GM12872 (cell line): Measurements from ENCODE around the gene MAFG.

Experiments used
- CTCF ChIP-seq: IDR thresholded peaks from 3 replicates; pipeline ENCODE4 v1.5.1; 2011; ENCODE audit warnings: low read depth, mild to moderate bottlenecking, low read length, moderate library complexity; ENCODE audit not compliant: insufficient read depth

Gene MAFG

GRCh38 chr17:81927653-81928543 lies at the start of gene MAFG:
MAFG (minus strand) TSS chr17:81927735; CDS start chr17:81923185, 4,550 bp downstream.
- TF ChIP-seq CTCF, result peak; percentile 47; the same call in 2 of the 3 replicates

DNA sequence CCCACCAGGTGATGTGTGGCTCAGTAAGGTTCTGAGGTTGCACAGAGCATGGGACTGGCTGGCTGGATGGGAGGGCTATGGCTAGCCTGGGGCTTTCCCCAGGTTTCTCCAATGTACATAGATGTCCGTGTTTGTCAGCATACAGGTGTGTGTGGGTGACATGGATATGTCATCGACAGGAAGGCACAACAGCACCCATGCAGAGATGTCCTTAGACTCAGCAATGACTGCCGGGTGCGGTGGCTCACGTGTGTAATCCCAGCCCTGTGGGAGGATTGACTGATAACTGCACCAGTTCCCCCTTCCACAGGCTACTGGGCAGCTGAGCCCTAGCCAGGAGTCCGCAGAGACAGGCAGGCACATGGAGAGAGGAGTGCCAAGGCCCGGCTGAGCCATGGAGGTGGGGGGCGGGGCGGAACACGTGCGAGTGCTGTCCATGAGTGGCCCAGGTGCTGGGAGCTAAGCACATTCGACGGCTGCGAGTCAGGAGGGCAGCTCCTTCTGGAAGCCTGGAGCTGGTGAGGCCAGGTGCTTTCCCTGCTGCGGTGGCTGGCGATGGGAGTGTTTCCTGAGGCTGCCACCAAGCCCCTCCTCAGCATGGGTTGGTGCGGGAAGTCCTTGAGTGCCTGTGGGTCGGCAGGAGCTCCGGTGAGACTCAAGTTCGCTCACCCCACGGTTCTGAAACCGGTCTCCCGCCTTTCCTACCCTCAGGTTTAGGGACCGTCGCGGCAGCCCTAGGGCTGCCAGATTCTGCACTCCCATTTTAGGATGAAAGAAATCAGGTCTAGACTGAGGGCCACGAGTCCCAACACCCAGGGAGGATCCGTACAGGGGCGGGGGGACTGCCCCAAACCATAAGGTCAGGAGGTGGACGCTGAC lies 49.0 kb upstream of the MAFG start:
- no peak for TF ChIP-seq CTCF

- no peak for TF ChIP-seq CTCF
Observed at GRCh38 chr17:81973432-81973831, 45.9 kb upstream of the MAFG start.

DNA sequence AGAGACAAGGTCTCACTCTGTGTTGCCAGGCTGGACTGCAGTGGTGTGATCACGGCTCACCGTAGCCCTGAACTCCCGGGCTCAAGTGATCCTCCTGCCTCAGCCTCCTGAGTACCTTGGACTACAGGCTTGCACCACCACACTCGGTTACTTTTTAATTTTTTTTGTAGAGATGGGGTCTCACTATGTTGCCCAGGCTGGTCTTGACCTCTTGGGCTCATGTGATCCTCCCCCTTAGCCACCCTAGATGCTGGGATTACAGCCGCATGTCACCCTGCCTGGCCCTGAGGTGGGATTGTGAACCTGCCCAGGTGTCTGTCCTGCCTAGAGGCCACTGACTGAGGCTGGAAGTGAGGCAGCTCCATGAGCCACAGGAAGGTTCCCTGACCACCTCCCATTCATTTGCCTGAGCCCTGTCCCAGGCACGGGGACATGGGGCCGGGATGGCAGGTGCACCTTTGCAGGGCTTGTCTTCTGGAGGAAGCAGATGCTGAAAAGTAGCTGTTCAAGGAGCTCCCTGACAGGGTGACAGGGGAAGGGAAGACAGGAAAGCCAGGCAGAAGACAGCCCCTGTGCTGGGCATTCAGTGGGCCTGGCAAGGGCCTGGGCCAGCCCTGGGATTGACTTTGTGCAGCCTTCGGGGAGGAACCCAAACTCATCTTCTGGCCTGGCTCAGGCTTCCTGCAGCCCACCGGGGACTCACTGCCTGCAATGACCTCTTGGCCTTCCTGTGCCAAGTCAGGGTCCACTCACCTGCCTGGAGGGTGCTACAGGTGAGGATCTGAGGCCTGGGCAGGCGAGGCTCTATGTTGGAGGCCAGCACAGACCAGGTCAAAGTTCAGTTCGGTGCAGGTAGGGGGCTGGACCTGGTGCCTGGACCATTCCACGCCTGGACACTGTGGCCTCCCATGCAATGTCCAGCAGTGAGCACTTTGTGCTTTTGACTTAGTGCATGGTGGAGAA lies 41.6 kb upstream of the MAFG start:
- no peak for TF ChIP-seq CTCF

DNA sequence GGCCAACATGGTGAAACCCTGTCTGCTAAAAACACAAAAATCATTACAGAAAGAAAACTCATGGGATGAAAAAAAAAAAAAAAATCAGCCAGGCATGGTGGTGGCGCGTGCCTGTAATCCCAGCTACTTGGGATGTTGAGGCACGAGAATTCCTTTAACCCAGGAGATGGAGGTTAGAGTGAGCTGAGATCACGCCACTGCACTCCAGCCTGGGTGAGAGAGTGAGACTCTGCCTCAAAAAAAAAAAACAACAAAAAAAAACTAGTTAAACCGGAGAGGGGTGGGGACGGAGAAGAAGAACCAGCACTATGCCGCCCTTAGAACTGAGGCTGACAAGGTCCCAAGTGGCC lies 40.8 kb upstream of the MAFG start:
- no peak for TF ChIP-seq CTCF

GRCh38 chr17:81967533-81968395 lies 40.2 kb upstream of the MAFG start:
- no peak for TF ChIP-seq CTCF
